ENCODE data around the gene DPM3. TPM values are rescaled to one million over a fixed set of nuclear protein-coding genes. Genes with fewer than 3 reads are reported as not detected.
"Not testable (repeated sequence)": the region's sequence is repeated elsewhere in the genome, so short reads cannot be mapped to it uniquely, and the experiment has no call there.

The DPM3 gene
- total RNA-seq, 1 donor from 2014 or later = 13.6 TPM

DNA sequence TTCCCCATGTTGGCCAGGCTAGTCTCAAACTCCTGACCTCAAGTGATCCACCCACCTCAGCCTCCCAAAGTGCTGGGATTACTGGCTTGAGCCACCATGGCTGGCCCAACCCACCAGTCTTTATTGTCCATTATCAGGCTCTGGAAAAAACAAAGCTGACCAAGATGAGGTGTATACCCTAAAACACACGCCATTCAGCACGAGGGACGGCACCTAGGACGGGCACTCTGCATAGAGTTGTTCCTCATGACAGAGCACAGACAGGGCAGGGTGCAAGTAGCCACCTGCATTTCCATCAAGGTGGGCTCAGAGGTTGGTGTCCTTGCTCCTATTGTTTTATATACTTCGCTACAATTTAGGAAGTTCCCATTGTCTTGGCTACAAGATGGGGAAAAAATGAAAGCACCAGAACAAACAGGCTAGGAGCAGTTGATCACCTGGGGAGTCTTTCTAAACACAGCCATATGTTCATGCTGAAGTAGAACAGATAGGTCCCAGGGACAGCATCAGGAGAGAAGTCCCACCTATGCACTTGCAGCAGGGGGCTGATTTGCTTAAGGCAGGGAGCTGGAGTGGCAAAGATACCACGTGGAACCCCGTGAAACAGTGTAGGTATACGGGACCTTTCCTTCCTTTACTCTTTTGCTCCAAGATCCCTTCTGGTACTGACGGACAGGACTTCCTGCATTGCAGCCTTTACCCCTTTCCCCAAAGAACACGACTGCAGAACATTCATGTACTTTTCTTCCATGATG lies 28.3 kb upstream of the DPM3 start:
- H3K27me3 ChIP-seq (ENCODE audit: control insufficient read depth in 3 of 3, insufficient read depth in 3 of 3, low read length in 3 of 3) = peaks cover 0 to 15% (median 9%) of the 10 kb centered on the region in 3 donors
- H3K4me1 ChIP-seq (ENCODE audit: control insufficient read depth in 3 of 3, insufficient read depth in 3 of 3, low read length in 3 of 3) = peaks cover 21 to 32% (median 30%) of the 10 kb centered on the region in 3 donors
- no peaks in the 10 kb centered on the region for H3K9me3 ChIP-seq (ENCODE audit: control insufficient read depth in 3 of 3, low read length in 3 of 3)
- H3K4me3 ChIP-seq (ENCODE audit: low read length in 3 of 3) = no peak overlapping the region
- H3K36me3 ChIP-seq (ENCODE audit: control insufficient read depth in 3 of 3, insufficient read depth in 3 of 3, low read length in 3 of 3) = peaks cover 11 to 19% (median 14%) of the 10 kb centered on the region in 3 donors
- H3K9ac ChIP-seq (ENCODE audit: low read depth in 1 of 3, low read length in 3 of 3) = no peak overlapping the region
- H3K27ac ChIP-seq (ENCODE audit: low read depth, low read length) = no peak overlapping the region

GRCh38 chr1:155168105-155168445 lies 27.7 kb upstream of the DPM3 start:
- H3K9ac ChIP-seq (ENCODE audit: low read depth in 1 of 3, low read length in 3 of 3); H3K9me3 ChIP-seq (ENCODE audit: control insufficient read depth in 3 of 3, low read length in 3 of 3); H3K4me3 ChIP-seq (ENCODE audit: low read length in 3 of 3); H3K27ac ChIP-seq (ENCODE audit: low read depth, low read length): not testable (repeated sequence)
- Histone ChIP-seq H3K4me1 (ENCODE audit: control insufficient read depth in 3 of 3, insufficient read depth in 3 of 3, low read length in 3 of 3) (peaks cover 17 to 28% (median 25%) of the 10 kb centered on the region in 3 donors), H3K36me3 (ENCODE audit: control insufficient read depth in 3 of 3, insufficient read depth in 3 of 3, low read length in 3 of 3) (peaks cover 11 to 19% (median 14%) of the 10 kb centered on the region in 3 donors), H3K27me3 (ENCODE audit: control insufficient read depth in 3 of 3, insufficient read depth in 3 of 3, low read length in 3 of 3) (peaks cover 0 to 15% (median 9%) of the 10 kb centered on the region in 3 donors)

DNA sequence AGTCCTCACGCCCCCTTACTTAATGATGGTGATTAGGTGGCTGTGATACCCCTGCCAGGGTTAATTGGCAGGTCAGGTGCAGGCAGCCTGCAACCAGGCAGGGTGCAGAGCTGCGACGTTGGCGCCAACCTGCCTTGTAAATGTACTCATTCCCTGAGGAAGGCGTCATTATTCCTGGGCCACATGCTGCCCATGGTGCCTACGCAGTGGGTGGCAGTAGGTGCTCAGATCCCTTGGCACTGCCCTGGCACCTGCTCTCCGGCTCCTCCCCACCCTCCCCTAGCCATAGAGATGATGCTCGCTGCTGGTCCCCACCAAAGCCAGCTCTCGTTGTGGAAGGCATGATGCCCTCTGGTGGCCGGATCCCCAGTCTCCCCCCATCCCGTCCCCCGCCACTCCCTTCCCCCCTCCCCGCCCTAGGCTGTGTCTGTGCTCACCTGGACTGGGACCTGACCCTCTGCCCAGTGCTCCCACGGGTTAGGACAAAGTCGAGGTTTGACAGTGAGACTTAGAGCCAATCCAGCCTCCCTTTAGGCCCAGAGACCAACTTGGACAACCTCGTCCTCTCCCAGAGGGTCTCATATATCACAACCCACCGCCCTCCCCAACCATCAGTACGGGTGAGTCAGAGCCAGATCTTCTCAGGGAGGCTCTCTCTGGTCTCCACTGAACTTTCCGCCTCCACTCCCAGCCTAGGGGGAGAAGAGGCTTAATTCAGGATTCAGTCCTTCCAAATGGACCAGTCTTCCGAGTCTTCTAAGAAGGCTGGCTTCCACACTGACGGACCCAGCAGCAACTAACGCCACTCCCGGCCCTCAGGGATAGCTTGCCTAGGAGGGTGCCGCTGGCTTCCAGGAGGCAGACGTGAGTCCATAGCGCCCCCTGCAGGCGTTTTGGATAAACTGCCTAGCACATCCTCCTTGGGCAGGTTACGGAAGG lies 27.1 kb upstream of the DPM3 start:
- Histone ChIP-seq H3K9me3 (ENCODE audit: control insufficient read depth in 3 of 3, low read length in 3 of 3) (no peaks in the 10 kb centered on the region), H3K4me3 (ENCODE audit: low read length in 3 of 3) (peak overlapping the region in 2 of 3 donors; percentile 31 to 45), H3K36me3 (ENCODE audit: control insufficient read depth in 3 of 3, insufficient read depth in 3 of 3, low read length in 3 of 3) (peaks cover 11 to 19% (median 14%) of the 10 kb centered on the region in 3 donors), H3K4me1 (ENCODE audit: control insufficient read depth in 3 of 3, insufficient read depth in 3 of 3, low read length in 3 of 3) (peaks cover 14 to 25% (median 22%) of the 10 kb centered on the region in 3 donors), H3K9ac (ENCODE audit: low read depth in 1 of 3, low read length in 3 of 3) (peak overlapping the region in 2 of 3 donors; percentile 7 to 25), H3K27me3 (ENCODE audit: control insufficient read depth in 3 of 3, insufficient read depth in 3 of 3, low read length in 3 of 3) (peaks cover 0 to 15% (median 9%) of the 10 kb centered on the region in 3 donors), H3K27ac (ENCODE audit: low read depth, low read length) (peak overlapping the region; percentile 48)

DNA sequence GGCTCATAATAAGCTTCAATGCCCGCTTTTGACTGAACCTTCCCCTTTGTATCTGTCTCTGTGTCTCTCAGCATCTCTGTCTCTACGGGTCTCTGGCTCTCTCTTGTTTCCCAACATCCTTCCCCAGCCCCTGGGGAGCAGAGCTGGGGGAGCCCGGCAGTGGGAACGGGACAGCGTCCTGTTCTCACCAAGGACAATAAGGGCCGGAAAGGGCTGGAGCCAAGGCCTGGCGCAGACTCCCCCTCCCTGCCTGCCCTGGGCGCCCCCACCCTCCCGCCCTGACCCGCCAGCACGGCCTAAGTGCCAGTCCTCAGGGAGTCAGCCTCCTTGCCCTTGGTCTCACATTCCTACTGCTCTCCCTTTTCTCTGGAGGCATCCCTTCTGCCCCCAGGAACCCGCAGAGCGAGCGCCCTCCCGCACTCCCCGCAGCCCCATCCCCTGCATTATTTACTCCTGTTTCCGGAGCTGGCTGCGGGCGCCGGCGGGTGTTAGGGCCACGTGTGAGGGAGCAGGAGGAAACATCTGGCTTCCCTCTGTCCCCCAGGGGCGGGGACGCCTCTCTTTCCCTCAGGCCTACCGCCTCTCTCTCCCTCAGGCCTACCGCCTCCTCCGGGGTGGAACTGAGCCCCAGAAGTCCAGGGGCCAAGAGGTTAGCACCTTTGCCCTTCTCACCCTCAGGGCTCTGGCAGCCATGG lies 26.3 kb upstream of the DPM3 start:
- Histone ChIP-seq H3K4me3 (ENCODE audit: low read length in 3 of 3) (peak overlapping the region in 2 of 3 donors; percentile 31 to 41), H3K36me3 (ENCODE audit: control insufficient read depth in 3 of 3, insufficient read depth in 3 of 3, low read length in 3 of 3) (peaks cover 11 to 19% (median 14%) of the 10 kb centered on the region in 3 donors), H3K27me3 (ENCODE audit: control insufficient read depth in 3 of 3, insufficient read depth in 3 of 3, low read length in 3 of 3) (peaks cover 0 to 15% (median 9%) of the 10 kb centered on the region in 3 donors), H3K4me1 (ENCODE audit: control insufficient read depth in 3 of 3, insufficient read depth in 3 of 3, low read length in 3 of 3) (peaks cover 9 to 18% (median 14%) of the 10 kb centered on the region in 3 donors), H3K9me3 (ENCODE audit: control insufficient read depth in 3 of 3, low read length in 3 of 3) (no peaks in the 10 kb centered on the region), H3K27ac (ENCODE audit: low read depth, low read length) (peak overlapping the region; percentile 64), H3K9ac (ENCODE audit: low read depth in 1 of 3, low read length in 3 of 3) (no peak overlapping the region)

GRCh38 chr1:155166051-155166470 lies 25.7 kb upstream of the DPM3 start:
- no peak overlapping the region for H3K4me3 ChIP-seq (ENCODE audit: low read length in 3 of 3)
- peaks cover 9 to 18% (median 12%) of the 10 kb centered on the region in 3 donors for H3K4me1 ChIP-seq (ENCODE audit: control insufficient read depth in 3 of 3, insufficient read depth in 3 of 3, low read length in 3 of 3)
- peaks cover 0 to 15% (median 9%) of the 10 kb centered on the region in 3 donors for H3K27me3 ChIP-seq (ENCODE audit: control insufficient read depth in 3 of 3, insufficient read depth in 3 of 3, low read length in 3 of 3)
- peaks cover 11 to 19% (median 14%) of the 10 kb centered on the region in 3 donors for H3K36me3 ChIP-seq (ENCODE audit: control insufficient read depth in 3 of 3, insufficient read depth in 3 of 3, low read length in 3 of 3)
- no peak overlapping the region for H3K9ac ChIP-seq (ENCODE audit: low read depth in 1 of 3, low read length in 3 of 3)
- peak overlapping the region; percentile 64 for H3K27ac ChIP-seq (ENCODE audit: low read depth, low read length)
- H3K9me3 ChIP-seq (ENCODE audit: control insufficient read depth in 3 of 3, low read length in 3 of 3) = no peaks in the 10 kb centered on the region

DNA sequence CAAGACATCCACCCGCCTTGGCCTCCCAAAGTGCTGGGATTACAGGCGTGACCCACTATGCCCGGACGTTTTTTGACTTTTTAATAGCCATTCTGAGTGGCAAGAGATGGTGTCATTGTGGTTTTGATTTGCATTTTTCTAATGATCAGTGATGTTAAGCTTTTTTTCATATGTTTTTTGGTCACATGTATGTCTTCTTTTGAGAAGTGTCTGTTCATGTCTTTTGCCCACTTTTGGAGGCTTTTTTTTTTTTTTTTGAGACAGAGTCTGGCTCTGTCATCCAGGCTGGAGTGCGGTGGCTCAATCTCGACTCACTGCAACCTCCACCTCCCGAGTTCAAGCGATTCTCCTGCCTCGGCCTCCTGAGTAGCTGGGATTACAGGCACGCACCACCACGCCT lies 24.3 kb upstream of the DPM3 start:
- H3K4me3 ChIP-seq (ENCODE audit: low read length in 3 of 3); H3K27ac ChIP-seq (ENCODE audit: low read depth, low read length); H3K9ac ChIP-seq (ENCODE audit: low read depth in 1 of 3, low read length in 3 of 3); H3K9me3 ChIP-seq (ENCODE audit: control insufficient read depth in 3 of 3, low read length in 3 of 3): not testable (repeated sequence)
- H3K36me3 ChIP-seq (ENCODE audit: control insufficient read depth in 3 of 3, insufficient read depth in 3 of 3, low read length in 3 of 3) = peaks cover 9 to 11% (median 10%) of the 10 kb centered on the region in 3 donors
- H3K4me1 ChIP-seq (ENCODE audit: control insufficient read depth in 3 of 3, insufficient read depth in 3 of 3, low read length in 3 of 3) = peaks cover 9 to 18% (median 12%) of the 10 kb centered on the region in 3 donors
- peaks cover 0 to 15% (median 12%) of the 10 kb centered on the region in 3 donors for H3K27me3 ChIP-seq (ENCODE audit: control insufficient read depth in 3 of 3, insufficient read depth in 3 of 3, low read length in 3 of 3)

DNA sequence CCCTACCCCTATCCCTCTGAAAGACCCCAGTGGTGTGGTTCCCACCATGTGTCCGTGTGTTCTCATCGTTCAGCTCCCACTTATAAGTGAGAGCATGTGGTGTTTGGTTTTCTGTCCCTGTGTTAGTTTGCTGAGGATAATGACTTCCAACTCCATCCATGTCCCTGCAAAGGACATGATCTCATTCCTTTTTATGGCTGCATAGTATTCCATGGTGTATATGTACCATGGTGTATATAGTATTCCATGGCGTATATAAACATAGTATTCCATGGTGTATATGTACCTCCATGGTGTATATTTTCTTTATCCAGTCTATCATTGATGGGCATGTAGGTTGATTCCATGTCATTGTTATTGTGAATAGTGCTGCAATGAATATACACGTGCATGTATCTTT lies 23.5 kb upstream of the DPM3 start:
- peaks cover 9 to 18% (median 12%) of the 10 kb centered on the region in 3 donors for H3K4me1 ChIP-seq (ENCODE audit: control insufficient read depth in 3 of 3, insufficient read depth in 3 of 3, low read length in 3 of 3)
- H3K27ac ChIP-seq (ENCODE audit: low read depth, low read length); H3K9me3 ChIP-seq (ENCODE audit: control insufficient read depth in 3 of 3, low read length in 3 of 3); H3K4me3 ChIP-seq (ENCODE audit: low read length in 3 of 3); H3K9ac ChIP-seq (ENCODE audit: low read depth in 1 of 3, low read length in 3 of 3); H3K36me3 ChIP-seq (ENCODE audit: control insufficient read depth in 3 of 3, insufficient read depth in 3 of 3, low read length in 3 of 3): not testable (repeated sequence)
- peaks cover 0 to 15% (median 12%) of the 10 kb centered on the region in 3 donors for H3K27me3 ChIP-seq (ENCODE audit: control insufficient read depth in 3 of 3, insufficient read depth in 3 of 3, low read length in 3 of 3)

GRCh38 chr1:155162631-155163030 lies 22.3 kb upstream of the DPM3 start:
- not testable (repeated sequence) for H3K27ac ChIP-seq (ENCODE audit: low read depth, low read length); H3K4me3 ChIP-seq (ENCODE audit: low read length in 3 of 3); H3K36me3 ChIP-seq (ENCODE audit: control insufficient read depth in 3 of 3, insufficient read depth in 3 of 3, low read length in 3 of 3); H3K9ac ChIP-seq (ENCODE audit: low read depth in 1 of 3, low read length in 3 of 3); H3K9me3 ChIP-seq (ENCODE audit: control insufficient read depth in 3 of 3, low read length in 3 of 3)
- H3K4me1 ChIP-seq (ENCODE audit: control insufficient read depth in 3 of 3, insufficient read depth in 3 of 3, low read length in 3 of 3) = peaks cover 7 to 15% (median 9%) of the 10 kb centered on the region in 3 donors
- H3K27me3 ChIP-seq (ENCODE audit: control insufficient read depth in 3 of 3, insufficient read depth in 3 of 3, low read length in 3 of 3) = peaks cover 0 to 12% (median 12%) of the 10 kb centered on the region in 3 donors

DNA sequence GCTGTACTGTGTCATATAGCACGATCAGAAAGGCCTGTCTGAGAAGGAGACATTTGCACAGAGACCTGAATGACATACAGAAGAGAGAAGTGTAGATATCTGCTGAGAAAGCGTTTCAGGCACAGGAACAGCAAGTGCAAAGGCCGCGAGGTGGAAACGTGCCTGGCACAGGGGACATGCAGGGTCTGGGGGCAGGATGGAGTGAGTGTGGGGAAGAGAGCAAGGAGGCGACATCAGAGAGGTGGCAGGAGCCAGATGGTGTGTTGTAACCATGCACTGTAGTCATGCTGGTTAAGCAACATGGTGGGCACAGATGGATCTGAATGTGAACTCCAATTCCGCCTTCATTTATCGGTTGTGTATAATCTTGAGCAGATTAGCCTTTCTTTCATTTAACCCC lies 19.8 kb upstream of the DPM3 start:
- Histone ChIP-seq H3K4me3 (ENCODE audit: low read length in 3 of 3) (no peak overlapping the region), H3K27ac (ENCODE audit: low read depth, low read length) (no peak overlapping the region), H3K9ac (ENCODE audit: low read depth in 1 of 3, low read length in 3 of 3) (no peak overlapping the region), H3K36me3 (ENCODE audit: control insufficient read depth in 3 of 3, insufficient read depth in 3 of 3, low read length in 3 of 3) (no peaks in the 10 kb centered on the region), H3K27me3 (ENCODE audit: control insufficient read depth in 3 of 3, insufficient read depth in 3 of 3, low read length in 3 of 3) (peaks cover 0 to 2% (median 0%) of the 10 kb centered on the region in 3 donors), H3K4me1 (ENCODE audit: control insufficient read depth in 3 of 3, insufficient read depth in 3 of 3, low read length in 3 of 3) (no peaks in the 10 kb centered on the region), H3K9me3 (ENCODE audit: control insufficient read depth in 3 of 3, low read length in 3 of 3) (no peaks in the 10 kb centered on the region)

All from skeletal muscle tissue (tissue), 4 donors.